HG03159 (cell line): ENCODE results near the gene DENND2C.

Experiments
- ATAC-seq: cut with Tn5 transposase; IDR thresholded peaks from one replicate; pipeline ENCODE4 v1.9.1; 2021; ENCODE audit warnings: mild to moderate bottlenecking, moderate library complexity; ENCODE audit not compliant: unreplicated experiment

Gene DENND2C

GRCh38 chr1:114669562-114670082 is at the start of gene DENND2C:
TSS of gene DENND2C (minus strand) at chr1:114670049. CDS start at chr1:114625984, 44,065 bp downstream.
- ATAC-seq: peak; percentile 72

DNA sequence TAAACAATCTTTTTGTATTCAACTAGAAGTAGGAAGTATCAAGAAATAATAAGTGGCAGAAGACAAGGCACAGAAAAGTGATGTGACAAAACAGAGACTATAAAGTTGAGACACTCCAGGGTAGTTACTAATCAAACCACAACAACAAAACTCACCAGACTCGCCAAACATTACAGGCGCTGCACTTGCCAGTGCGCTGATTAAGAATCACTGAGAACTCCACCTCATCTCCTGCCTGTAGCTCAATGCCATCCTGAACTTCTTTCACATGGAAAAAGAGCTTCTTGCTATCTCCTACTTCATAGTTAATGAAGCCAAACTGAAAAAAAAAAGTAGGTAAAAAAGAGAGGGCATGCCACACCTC is 49.6 kb upstream of the DENND2C start:
- ATAC-seq: no peak

- ATAC-seq: no peak
These were observed 49.0 kb upstream of the DENND2C start for GRCh38 chr1:114718661-114719423.

DNA sequence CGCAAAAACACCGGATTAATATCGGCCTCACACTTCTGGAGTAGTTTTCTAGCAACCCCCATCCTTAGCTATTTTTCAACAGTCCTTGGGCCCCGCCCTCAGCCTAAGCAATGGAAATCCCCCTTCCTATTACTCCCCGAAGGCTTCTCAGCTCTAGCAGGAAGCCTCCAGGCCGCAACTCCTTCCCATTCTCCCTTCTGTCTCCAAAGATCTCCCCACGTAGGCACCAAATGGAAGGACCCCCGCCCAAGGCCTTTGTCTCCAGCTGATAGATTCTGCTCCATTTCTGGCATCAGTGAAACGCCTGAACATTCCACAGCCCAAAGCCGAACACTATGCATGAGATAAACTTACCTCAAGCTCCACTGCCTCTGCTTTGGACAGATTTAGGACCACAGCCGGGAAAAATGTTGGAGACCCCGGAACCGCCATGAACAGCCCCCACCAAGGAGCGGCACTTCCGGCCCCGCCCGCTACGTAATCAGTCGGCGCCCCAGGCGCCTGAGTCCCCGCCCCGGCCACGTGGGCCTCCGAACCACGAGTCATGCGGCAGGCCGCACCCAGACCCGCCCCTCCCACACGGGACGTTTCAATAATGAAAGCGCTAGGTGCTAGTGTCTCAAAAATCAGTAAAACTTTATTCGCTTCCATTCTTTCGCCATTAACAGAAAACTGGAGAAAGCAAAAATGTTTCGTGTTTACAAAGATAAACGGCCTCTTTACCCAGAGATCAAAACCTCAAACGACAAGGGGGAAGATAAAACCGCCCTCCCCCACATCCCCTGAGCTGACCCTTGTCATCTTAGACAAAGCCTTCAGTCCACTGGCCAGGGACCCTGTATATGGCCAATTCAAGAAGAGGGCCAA is 46.7 kb upstream of the DENND2C start, which contains the start of gene NRAS:
TSS of gene NRAS (minus strand) at position 468 of the 867 bp plus-strand sequence. CDS start 611 bp downstream, outside the sequence.
- ATAC-seq: peak; percentile 95

DNA sequence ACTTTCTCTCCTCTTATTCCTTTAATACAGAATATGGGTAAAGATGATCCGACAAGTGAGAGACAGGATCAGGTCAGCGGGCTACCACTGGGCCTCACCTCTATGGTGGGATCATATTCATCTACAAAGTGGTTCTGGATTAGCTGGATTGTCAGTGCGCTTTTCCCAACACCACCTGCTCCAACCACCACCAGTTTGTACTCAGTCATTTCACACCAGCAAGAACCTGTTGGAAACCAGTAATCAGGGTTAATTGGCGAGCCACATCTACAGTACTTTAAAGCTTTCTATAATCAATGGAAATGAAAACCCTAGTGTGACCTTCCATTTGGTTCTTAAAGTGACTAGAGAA is 46.1 kb upstream of the DENND2C start:
- ATAC-seq: no peak

DNA sequence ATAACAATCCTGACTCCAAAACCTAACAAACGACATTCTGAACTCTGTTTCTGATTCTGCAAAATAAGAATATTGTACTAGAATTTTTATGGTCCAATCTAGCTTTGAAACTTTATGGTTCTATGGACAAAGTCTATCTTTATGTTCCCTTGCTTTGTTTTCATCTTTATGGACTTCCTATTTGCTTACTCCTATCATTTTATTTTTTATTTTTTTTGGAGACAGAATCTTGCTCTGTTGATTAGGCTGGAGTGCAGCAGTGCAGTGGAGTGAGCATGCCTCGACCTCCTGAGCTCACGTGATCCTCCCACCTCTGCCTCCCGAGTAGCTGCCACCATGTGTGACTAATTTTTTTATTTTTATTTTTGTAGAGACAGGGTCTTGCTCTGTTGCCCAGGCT is 43.1 kb upstream of the DENND2C start:
- no peak for ATAC-seq

GRCh38 chr1:114710360-114710759 is 40.5 kb upstream of the DENND2C start:
- ATAC-seq: no peak

GRCh38 chr1:114707604-114708003 is 37.8 kb upstream of the DENND2C start:
- ATAC-seq: no peak

GRCh38 chr1:114703242-114703641 is 33.4 kb upstream of the DENND2C start:
- no peak for ATAC-seq

- no peak for ATAC-seq
These were observed 32.9 kb upstream of the DENND2C start for GRCh38 chr1:114702737-114703136.

- no peak for ATAC-seq
These were observed 32.1 kb upstream of the DENND2C start for GRCh38 chr1:114701931-114702330.

GRCh38 chr1:114700036-114700600 is 30.3 kb upstream of the DENND2C start:
- no peak for ATAC-seq

DNA sequence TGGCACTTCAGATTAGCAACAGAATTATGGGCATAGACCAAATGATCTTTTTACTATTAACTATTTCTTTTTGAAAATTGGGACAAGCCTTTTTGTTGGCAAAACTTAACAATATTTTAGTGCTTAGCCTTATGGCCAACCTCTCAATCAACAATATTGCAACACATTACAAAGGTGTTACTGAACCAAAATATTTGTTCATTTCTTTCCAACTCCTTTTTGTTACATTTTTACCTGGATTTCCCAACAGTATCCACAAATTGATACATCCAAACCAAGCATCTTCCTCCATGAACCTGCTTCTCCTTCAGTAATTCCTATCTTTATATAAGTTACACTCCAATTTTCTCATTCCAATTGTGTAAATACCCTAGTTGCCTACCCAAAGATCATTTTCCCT is 27.0 kb upstream of the DENND2C start:
- ATAC-seq: no peak

DNA sequence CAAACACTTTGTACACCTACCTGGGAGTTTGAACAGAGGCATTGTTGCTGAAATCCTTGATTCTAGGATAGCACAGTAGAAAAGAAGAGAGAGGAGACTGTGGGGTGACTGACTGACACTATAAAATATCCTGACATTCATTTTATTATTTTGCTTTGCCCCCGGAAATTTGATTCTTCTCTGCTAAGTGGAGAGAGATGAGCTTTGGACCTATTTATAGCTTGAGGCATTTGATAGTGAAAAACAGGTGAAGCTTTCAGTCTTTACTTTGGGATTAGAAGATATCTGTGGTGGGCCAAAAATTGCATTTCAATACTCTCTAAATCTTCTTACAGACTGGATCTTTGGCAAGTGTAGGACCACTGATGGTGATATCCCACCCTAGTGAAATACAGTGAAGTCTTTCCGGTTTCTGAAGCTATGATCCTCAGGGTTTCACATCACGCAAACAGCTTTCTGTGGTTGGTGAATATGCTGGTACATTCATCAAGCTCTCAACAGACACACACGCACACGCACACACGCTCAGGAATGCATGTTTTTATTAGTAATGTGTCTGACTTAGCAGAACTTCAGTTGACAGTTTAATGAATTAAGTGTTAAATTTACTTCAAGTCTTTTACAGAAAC is 25.7 kb upstream of the DENND2C start, which contains the start of gene AMPD1:
TSS of gene AMPD1 (minus strand) at position 117 of the 629 bp plus-strand sequence. CDS start at position 42, 75 bp downstream.
- no peak for ATAC-seq

DNA sequence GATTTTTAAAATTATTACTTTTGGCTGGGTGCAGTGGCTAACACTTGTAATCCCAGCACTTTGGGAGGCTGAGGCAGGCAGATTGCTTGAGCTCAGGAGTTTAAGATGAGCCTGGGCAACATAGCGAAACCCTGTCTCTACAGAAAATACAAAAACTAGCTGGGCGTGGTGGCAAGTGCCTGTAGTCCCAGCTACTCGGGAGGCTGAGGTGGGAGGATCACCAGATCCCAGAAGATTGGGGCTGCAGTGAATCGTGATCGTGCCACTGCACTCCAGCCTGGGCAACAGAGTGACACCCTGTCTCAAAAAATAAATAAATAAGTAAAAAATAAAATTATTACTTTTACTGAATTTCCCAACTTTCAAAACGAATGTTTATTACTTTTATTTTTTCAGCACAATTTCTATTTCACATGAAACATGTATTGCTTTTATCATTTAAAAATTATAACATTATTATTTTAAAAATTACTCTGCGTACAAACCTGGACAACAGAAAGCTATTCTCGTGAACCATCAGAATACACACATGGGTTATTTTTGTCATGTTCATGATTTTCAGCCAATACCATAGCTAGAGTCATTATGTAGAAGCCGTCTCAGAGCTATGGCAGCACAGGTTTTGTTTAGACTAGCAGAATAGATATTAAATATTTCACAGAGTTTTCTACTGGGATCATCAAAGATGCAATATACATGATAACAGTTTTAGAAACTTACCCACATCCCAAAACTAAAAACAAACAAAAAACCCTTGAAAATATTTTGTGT is 24.9 kb upstream of the DENND2C start:
- no peak for ATAC-seq

DNA sequence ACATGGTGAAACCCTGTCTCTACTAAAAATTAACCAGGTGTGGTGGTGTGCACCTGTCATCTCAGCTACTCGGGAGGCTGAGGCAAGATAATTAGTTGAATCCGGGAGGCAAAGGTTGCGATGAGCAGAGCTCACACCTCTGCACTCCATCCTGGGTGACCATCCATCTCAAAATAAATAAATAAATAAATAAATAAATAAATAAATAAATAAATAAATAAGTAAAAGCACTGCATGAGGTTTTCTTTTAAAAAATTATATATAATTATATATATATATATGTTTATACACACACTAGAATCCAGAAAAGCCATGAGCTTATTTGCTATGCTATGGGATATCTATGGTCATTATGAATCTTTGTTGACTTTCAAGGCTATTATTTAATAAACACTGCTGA is 23.1 kb upstream of the DENND2C start:
- no peak for ATAC-seq

- ATAC-seq: no peak
These were observed 21.2 kb upstream of the DENND2C start for GRCh38 chr1:114691061-114691460.

DNA sequence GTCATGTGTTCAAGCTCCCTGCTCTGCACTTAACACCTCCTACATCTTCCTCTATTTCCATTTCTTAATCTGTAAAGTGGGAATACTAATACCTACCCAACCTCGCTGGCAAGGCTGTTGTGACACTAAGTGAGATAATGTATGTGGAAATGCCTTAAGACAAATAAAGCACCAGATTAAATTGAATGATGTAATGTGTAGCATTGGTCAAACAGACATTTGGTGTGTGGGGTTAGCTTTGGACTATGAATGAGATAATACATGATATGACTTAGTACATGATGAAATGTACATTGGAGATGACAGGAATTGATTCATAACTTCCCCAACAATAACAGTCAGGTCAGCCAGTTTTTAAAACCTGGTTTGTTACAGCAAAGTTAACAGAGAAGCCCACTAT is 20.3 kb upstream of the DENND2C start:
- ATAC-seq: no peak

DNA sequence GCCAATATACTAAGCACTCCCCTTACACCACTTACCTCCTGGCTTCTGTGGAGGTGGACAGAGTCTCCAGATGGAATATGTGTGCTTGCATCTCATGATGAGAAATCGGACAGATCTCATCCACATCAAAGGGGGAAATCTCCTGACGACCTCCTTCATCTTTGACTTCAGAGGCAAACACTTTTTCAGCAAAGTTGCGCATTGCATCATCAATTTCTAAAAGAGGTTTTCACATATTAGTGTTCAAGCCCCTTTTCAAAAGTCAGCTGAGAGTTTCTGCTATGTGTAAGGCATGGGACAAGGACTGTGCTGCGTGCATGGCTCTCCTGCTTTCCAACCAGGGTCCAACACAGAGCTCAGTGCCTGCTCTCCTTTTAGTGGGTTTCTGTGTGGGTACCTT is 18.7 kb upstream of the DENND2C start:
- no peak for ATAC-seq

DNA sequence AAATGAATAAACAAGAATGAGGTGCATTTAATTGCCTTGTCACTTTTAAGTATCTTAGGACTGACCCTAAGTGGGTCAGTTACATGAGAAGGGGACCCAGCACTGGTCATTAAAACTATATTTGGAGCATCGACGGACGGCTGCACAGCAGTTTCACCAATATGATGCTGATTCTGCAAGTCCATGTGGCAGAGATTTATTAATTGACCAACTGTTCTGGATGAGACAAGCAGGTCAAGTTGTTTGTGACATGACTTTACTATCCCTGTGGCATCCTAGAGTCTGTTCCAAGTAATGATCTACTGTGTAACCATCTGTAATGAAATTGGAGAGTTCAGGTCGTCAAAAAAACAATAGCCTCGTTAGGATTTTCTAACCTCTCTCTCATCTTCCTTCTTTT is 16.0 kb upstream of the DENND2C start:
- no peak for ATAC-seq
